ENCODE measurements around the gene TMSB4X.

Gene TMSB4X

DNA sequence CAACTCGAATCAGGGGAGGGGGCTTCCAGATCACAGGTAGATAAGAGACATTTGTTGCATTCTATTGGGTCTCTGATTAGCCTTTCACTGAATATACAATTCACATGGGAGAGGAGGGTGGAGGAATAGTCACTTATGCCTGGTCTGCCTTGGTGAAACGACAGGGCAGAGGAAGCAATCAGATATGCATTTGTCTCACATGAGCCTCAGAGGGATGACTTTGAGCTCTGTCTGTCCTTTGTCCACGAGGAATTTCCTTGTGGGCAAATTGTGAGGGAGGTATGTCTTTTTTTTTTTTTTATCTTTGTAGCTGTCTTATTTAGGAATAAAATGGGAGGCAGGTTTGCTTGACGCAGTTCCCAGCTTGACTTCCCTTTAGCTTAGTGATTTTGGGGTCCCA, 28.5 kb upstream of the TMSB4X start:
- no peak overlapping the region for H3K9ac ChIP-seq
- TF ChIP-seq Cebpa-rat (IDR thresholded peaks at IDR 0.05): no peak
- 0 out of 2 replicates have a peak, but pooled peaks cover 2% of the 10 kb centered on the region for H3K9me3 ChIP-seq
- H3K4me3 ChIP-seq: no peak overlapping the region
- peaks cover 46% of the 10 kb centered on the region for H3K4me1 ChIP-seq
- H4K20me1 ChIP-seq: peaks cover 22% of the 10 kb centered on the region
- no peaks in the 10 kb centered on the region for H3K36me3 ChIP-seq
- H3K27ac ChIP-seq: no peak overlapping the region
- peaks cover 5% of the 10 kb centered on the region; the same call in 1 of the 2 replicates for H3K27me3 ChIP-seq
- no peak overlapping the region for H3K4me2 ChIP-seq

DNA sequence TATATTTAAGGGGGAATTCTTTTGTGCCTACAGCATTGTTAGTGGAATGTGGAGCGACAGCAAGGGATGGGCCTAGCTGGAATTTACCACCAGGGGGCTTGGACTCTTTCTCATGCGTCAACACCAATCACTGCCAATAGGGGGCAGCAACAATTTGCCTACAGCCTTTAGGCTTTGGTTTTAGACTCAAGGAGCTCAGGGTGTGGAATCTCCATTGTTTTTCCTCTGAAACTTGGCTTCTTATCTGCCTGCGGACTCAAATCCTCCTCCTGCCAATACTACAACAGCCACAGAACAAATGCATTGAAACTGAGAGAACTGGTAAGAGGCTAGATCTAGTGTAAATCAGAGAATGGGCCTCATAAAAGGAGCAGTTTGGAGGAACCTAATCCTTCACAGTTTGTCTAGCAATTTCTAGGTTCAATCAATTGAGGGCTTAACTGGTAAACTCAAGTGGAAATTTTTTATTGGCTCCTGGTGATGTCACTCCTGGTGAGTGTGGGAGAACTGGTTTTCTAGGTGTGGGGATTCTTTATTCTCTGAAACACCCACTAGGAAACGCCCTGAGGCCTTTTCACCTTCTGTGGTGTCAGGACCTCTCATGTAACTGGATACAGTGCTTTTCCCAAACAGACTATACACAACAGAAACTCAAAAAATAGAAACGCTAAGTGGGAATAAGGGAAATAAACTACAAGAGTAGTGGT, 27.9 kb upstream of the TMSB4X start:
- Histone ChIP-seq H3K9me3 (no peaks in the 10 kb centered on the region), H3K36me3 (no peaks in the 10 kb centered on the region), H3K4me3 (no peak overlapping the region), H3K9ac (no peak overlapping the region), H4K20me1 (peaks cover 22% of the 10 kb centered on the region), H3K27me3 (peaks cover 5% of the 10 kb centered on the region; the same call in 1 of the 2 replicates), H3K4me2 (peak overlapping the region; percentile 40), H3K27ac (peak overlapping the region; percentile 50; the same call in 1 of the 2 replicates), H3K4me1 (peaks cover 52% of the 10 kb centered on the region)
- no peak for TF ChIP-seq Cebpa-rat (IDR thresholded peaks at IDR 0.05)

GRCh38 chrX:12947545-12948235, 27.2 kb upstream of the TMSB4X start:
- Histone ChIP-seq H3K4me2 (peak overlapping the region; percentile 79), H3K27ac (peak overlapping the region; percentile 50; the same call in 1 of the 2 replicates), H3K27me3 (peaks cover 5% of the 10 kb centered on the region; the same call in 1 of the 2 replicates), H3K4me3 (no peak overlapping the region), H3K9me3 (no peaks in the 10 kb centered on the region), H3K36me3 (no peaks in the 10 kb centered on the region), H3K9ac (no peak overlapping the region), H3K4me1 (peaks cover 57% of the 10 kb centered on the region), H4K20me1 (peaks cover 22% of the 10 kb centered on the region)
- TF ChIP-seq Cebpa-rat (IDR thresholded peaks at IDR 0.05): no peak

GRCh38 chrX:12948495-12948894, 26.4 kb upstream of the TMSB4X start:
- Histone ChIP-seq H3K9me3 (no peaks in the 10 kb centered on the region), H3K4me3 (no peak overlapping the region), H3K36me3 (no peaks in the 10 kb centered on the region), H3K9ac (no peak overlapping the region), H4K20me1 (peaks cover 22% of the 10 kb centered on the region), H3K4me2 (peak overlapping the region; percentile 79; the same call in 1 of the 2 replicates), H3K27ac (no peak overlapping the region), H3K27me3 (peaks cover 5% of the 10 kb centered on the region; the same call in 1 of the 2 replicates), H3K4me1 (peaks cover 65% of the 10 kb centered on the region)
- no peak for TF ChIP-seq Cebpa-rat (IDR thresholded peaks at IDR 0.05)

- Histone ChIP-seq H4K20me1 (peaks cover 22% of the 10 kb centered on the region), H3K36me3 (no peaks in the 10 kb centered on the region), H3K4me3 (no peak overlapping the region), H3K4me1 (peaks cover 74% of the 10 kb centered on the region), H3K4me2 (peak overlapping the region; percentile 79), H3K9ac (peak overlapping the region; percentile 52; the same call in 1 of the 2 replicates), H3K9me3 (no peaks in the 10 kb centered on the region), H3K27ac (peak overlapping the region; percentile 71; the same call in 1 of the 2 replicates), H3K27me3 (peaks cover 5% of the 10 kb centered on the region; the same call in 1 of the 2 replicates)
- no peak for TF ChIP-seq Cebpa-rat (IDR thresholded peaks at IDR 0.05)
Observed at GRCh38 chrX:12949205-12949926, 25.5 kb upstream of the TMSB4X start.

GRCh38 chrX:12949927-12950656, 24.8 kb upstream of the TMSB4X start:
- no peak for TF ChIP-seq Cebpa-rat (IDR thresholded peaks at IDR 0.05)
- Histone ChIP-seq H4K20me1 (peaks cover 22% of the 10 kb centered on the region), H3K27ac (peak overlapping the region; percentile 71), H3K4me1 (peaks cover 81% of the 10 kb centered on the region), H3K36me3 (no peaks in the 10 kb centered on the region), H3K4me2 (peak overlapping the region; percentile 79), H3K9ac (peak overlapping the region; percentile 52), H3K4me3 (peak overlapping the region; percentile 16; the same call in 1 of the 2 replicates), H3K9me3 (no peaks in the 10 kb centered on the region), H3K27me3 (peaks cover 5% of the 10 kb centered on the region; the same call in 1 of the 2 replicates)

DNA sequence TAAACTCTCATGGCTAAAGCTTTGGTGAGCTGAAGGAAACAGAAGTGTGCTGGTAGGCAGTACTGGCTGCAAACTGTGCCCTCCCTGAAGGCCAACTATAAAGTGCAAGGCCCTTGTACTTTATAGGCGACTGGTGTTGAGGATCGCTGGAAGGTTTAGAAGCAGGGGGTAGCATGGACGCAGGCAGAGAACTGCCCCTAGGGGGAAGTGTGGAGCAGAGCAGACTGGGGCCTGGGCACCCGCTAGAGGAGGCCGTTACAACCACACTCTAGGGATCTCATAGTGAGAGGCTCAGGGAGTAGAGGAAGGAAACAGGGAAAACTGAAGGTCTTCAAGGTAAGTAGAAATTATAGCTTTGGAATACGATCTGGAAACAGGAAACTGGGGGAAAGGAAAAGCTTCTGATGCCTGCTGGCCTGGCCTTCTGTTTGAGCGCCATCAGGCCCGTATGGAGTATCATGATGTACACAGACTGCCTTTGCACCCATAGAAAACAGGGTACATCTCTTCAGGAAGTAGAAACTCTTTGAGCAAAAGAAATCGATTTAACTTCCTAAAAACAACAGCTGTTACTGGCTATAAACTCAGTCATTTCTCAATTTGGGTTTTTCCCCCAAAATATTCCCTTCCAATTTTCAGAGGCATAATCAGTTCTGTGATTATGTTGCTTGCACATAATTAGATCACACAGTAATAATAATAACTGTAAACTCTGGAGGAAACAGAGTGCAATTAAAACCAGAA, 23.9 kb upstream of the TMSB4X start:
- 0 out of 2 replicates have a peak, but pooled peaks cover 3% of the 10 kb centered on the region for H3K27me3 ChIP-seq
- H3K4me2 ChIP-seq: peak overlapping the region; percentile 79
- H3K4me3 ChIP-seq: peak overlapping the region; percentile 16; the same call in 1 of the 2 replicates
- no peaks in the 10 kb centered on the region for H3K36me3 ChIP-seq
- no peak for TF ChIP-seq Cebpa-rat (IDR thresholded peaks at IDR 0.05)
- H3K27ac ChIP-seq: peak overlapping the region; percentile 71
- peaks cover 91% of the 10 kb centered on the region for H3K4me1 ChIP-seq
- peak overlapping the region; percentile 52 for H3K9ac ChIP-seq
- peaks cover 29% of the 10 kb centered on the region for H4K20me1 ChIP-seq
- no peaks in the 10 kb centered on the region for H3K9me3 ChIP-seq

DNA sequence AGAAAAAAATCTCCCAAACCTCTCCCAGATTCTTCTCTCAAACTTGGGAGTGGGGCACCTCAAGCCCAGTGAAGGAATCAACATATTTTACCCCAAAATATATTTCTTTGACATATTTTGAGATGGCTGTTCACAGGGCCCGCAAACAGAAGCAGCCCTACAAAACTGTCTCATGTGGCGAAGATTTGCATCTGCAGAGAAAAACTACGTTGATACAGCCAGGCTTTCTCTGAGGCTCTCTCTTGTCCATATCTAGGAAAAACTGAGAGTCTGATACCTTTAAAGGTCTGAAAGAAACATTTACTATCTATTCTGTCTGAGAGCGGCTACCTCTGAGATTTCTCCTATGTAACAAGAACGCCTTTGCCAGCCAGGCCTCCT, 23.3 kb upstream of the TMSB4X start:
- Histone ChIP-seq H3K9ac (peak overlapping the region; percentile 47; the same call in 1 of the 2 replicates), H3K27ac (peak overlapping the region; percentile 71), H3K9me3 (no peaks in the 10 kb centered on the region), H4K20me1 (peaks cover 29% of the 10 kb centered on the region), H3K27me3 (0 out of 2 replicates have a peak, but pooled peaks cover 3% of the 10 kb centered on the region), H3K36me3 (no peaks in the 10 kb centered on the region), H3K4me2 (peak overlapping the region; percentile 79), H3K4me1 (peaks cover 96% of the 10 kb centered on the region), H3K4me3 (no peak overlapping the region)
- no peak for TF ChIP-seq Cebpa-rat (IDR thresholded peaks at IDR 0.05)

Measured in BLaER1 (cell line).